GM12801 (cell line): Measurements from ENCODE around the gene BROX.

Experiments
- TF ChIP-seq, protein P1 (sequence below): IDR thresholded peaks from one replicate; pipeline ENCODE4 v1.5.1; 2011; ENCODE audit warnings: control low read depth; ENCODE audit not compliant: insufficient read length; ENCODE audit errors: extremely low read depth

Gene BROX

DNA sequence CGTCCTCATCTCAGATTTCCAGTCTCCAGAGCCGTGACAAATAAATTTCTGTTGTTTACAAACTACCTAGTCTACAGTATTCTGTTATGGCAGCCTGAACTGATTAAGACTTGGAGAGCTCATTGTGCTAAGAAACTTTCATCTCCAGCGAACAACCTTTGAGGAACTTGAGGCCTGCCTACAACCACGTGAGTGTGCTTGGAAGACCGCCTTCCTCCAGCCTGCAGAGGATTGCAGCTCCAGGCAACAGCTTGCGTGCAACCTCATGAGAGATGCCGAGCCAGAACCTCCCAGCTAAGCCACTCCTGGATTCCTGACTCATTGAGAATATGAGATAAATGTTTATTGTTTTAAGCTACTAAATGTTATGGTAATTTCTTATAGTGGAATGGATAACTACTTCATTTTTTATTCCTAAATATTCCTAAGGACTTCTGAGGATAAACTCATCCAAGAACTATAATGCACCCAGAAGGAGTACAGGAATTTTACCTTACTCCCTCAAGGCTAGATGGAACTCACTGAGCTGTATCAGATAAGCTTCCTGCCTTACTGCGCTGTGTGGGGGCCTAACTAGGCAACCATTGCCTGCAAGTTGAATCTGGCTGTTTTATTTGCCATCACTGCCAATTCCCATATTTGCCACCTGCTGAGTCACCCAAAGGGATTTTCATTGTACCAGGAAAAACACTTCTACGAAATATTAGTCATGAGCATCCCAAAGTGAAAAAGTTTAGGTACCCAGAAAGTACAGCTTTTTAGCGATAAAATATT lies 42.2 kb downstream of the BROX start:
- TF ChIP-seq, protein P1, sequence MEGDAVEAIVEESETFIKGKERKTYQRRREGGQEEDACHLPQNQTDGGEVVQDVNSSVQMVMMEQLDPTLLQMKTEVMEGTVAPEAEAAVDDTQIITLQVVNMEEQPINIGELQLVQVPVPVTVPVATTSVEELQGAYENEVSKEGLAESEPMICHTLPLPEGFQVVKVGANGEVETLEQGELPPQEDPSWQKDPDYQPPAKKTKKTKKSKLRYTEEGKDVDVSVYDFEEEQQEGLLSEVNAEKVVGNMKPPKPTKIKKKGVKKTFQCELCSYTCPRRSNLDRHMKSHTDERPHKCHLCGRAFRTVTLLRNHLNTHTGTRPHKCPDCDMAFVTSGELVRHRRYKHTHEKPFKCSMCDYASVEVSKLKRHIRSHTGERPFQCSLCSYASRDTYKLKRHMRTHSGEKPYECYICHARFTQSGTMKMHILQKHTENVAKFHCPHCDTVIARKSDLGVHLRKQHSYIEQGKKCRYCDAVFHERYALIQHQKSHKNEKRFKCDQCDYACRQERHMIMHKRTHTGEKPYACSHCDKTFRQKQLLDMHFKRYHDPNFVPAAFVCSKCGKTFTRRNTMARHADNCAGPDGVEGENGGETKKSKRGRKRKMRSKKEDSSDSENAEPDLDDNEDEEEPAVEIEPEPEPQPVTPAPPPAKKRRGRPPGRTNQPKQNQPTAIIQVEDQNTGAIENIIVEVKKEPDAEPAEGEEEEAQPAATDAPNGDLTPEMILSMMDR = no peak

DNA sequence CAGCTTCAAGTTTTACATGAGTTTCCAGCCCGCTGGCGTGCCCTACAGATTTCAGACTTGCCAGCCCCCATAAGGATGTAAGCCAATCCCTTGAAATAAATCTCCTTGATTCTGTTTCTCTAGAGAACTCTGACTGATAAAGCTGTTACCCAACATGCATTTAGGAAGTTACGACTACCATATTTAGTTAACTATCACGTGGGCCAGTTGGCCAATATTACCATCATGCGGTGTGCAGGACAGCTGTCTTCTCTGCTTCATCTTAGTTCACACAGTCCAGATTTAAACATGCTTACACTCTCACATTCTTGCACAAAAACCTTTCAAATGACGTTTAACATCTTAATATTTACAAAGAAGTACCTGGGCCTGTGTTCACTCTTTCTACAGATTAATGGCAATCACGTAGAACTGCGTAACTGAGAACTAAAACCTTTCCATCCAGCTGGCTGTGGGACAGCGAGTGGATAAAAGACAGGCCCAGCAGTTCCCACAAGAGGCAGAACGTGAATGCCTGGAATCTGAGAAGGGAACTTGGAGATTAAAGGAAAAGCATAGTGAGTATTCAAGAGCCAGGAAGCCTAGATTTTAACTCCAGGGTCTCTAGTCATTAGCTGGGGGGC lies 45.4 kb downstream of the BROX start:
- TF ChIP-seq, protein P1 = no peak

DNA sequence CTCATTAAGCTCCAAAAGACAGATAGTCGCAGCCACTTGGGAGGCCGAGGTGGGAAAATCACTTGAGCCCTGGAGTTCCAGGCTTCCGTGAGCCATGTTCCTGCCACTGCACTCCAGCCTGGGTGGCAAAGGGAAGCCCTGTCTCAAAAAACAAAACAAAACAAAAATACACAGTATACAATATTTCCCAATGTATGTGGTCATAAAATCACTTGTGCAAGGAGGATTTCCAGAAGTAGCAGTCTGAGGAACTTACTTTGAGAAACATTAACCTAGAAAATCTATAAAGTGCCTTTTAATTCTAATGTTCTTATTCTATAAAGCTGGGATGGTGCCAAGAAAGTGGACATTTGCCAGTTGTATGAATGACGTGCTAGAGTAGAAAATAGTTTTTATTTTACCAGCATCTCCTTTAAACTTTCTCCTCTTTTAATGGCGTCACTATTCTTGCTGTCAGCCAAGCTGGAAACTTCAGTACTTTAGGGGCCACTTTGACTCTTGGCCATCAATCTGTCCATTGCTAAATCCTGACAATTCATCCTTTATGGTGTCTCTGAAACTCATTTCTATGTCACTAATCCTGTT lies 47.2 kb downstream of the BROX start:
- TF ChIP-seq, protein P1 = no peak

DNA sequence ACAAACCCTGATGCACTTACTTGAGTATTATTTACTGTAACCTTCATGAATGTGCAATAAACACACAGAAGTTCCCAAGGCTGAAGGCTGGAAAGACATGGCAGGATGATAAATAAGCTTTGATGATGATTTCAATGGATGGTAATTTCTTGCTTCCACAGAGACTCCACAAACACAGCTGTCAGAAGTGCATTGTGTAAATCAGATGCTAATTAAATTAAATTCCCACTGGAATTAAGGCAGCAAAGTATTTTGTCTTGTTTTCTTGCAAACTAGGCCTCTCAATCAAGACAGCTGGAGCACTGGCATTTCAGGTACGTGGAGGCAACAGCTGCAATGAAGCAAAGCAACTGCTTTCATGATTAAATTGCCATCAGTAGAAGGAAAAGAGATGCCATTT lies 48.7 kb downstream of the BROX start:
- TF ChIP-seq, protein P1 = no peak

DNA sequence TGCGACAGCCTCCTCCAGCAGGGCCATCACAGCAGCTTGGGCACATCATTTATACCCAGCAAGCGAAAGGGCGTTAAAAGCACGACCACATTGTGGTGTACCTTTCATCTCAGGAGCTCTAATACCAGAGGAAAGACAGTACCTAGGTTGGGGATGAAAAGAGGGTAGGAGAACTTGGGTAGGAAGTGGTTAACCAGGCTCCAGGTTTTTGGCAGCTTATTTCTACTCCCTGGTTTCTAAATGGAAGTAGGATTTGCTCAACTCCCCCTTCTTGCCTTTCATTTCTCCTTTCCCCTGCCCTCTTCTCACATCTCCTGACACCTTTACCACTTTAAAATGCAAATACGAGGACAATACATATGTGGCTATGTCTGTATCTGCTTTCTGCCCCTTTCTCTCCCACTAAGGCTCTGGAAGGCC lies 54.8 kb downstream of the BROX start:
- TF ChIP-seq, protein P1 = no peak

DNA sequence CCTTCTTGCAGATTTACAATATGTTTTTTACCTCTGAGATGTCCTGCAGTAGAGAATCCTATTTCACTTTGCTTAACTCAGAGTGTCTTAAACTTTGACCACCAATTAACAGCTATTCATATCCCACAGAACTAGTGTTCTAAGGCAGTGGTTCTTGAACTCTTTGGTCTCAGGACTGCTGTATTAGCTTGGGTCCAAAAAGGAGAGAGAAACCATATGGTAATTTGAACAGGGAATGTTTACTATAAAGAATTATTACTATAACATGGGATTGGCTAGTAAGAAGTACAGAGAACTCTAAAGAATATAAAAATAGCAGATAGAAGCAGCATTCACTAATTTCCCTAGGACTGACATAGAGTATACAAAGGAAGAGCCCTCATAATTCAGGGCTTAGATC lies 56.2 kb downstream of the BROX start:
- TF ChIP-seq, protein P1 = no peak

DNA sequence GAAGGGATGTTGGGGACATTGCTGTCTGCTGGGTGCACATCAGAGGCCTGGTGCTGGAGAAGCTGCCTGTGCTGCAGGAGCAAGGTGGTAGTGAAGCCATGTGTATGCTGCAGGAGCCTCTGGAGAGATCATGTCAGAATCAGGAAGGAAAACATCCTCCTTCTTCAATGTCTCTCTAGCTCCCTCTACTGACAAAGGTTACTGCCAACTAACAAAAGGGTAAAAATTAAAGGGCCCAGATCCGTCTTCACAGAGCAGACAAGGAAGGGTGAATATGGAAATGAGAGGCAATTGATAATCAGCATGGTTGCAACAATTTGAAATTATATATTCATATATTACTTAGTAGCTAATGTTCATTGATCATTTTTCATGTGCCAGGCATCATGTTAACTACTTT lies 56.8 kb downstream of the BROX start:
- TF ChIP-seq, protein P1 = no peak
